SU-DHL-6 (cell line): ENCODE data around the gene ELMO1.

ENCODE experiments used
- H2AFZ ChIP-seq: fragments of 200-600 bp; sonication (generic); 2 replicates; pipeline ENCODE4 v1.6.1; 2014; ENCODE audit warnings: low read depth, mild to moderate bottlenecking, moderate library complexity, mixed read lengths, antibody characterized with exemption, low read length; ENCODE audit not compliant: severe bottlenecking
- H3F3A ChIP-seq: fragments of 200-600 bp; shearing (Covaris generic); 2 replicates; pipeline ENCODE4 v1.6.0; 2016; ENCODE audit warnings: antibody characterized with exemption, mild to moderate bottlenecking; ENCODE audit not compliant: insufficient read depth
- H3K27ac ChIP-seq: fragments of 200-600 bp; sonication (generic); 2 replicates; pipeline ENCODE4 v1.5.1; 2016; ENCODE audit warnings: low read depth, mild to moderate bottlenecking, low read length, moderate library complexity, mixed read lengths
- H3K27me3 ChIP-seq: fragments of 200-600 bp; sonication (generic), shearing (Covaris generic); 2 replicates; pipeline ENCODE4 v1.6.0; 2014; ENCODE audit warnings: mild to moderate bottlenecking, low read length
- H3K36me3 ChIP-seq: fragments of 200-600 bp; sonication (generic); 2 replicates; pipeline ENCODE4 v1.6.1; 2014; ENCODE audit warnings: mild to moderate bottlenecking, low read length, mixed read lengths
- H3K4me2 ChIP-seq: fragments of 300-600, 200-600 bp; shearing (Covaris generic), sonication (generic); 2 replicates; pipeline ENCODE4 v1.6.0; 2014; ENCODE audit warnings: low read length, low read depth, mild to moderate bottlenecking; ENCODE audit not compliant: poor library complexity, severe bottlenecking
- H3K4me3 ChIP-seq: fragments of 200-600 bp; sonication (generic); 2 replicates; pipeline ENCODE4 v1.5.1; 2014; ENCODE audit warnings: antibody characterized with exemption, low read length, mild to moderate bottlenecking, mixed read lengths; ENCODE audit not compliant: insufficient read depth, poor library complexity, severe bottlenecking
- H3K79me2 ChIP-seq: fragments of 200-600 bp; sonication (generic); 2 replicates; pipeline ENCODE4 v1.6.1; 2014; ENCODE audit warnings: mild to moderate bottlenecking, low read length, moderate library complexity; ENCODE audit not compliant: insufficient read depth
- H3K9ac ChIP-seq: fragments of 200-600 bp; sonication (generic); 2 replicates; pipeline ENCODE4 v1.7.0; 2014; ENCODE audit warnings: mild to moderate bottlenecking, low read length
- H3K9me2 ChIP-seq: fragments of 200-600 bp; sonication (generic); replicated peaks from 2 replicates; pipeline ENCODE4 v1.6.1; 2014; ENCODE audit warnings: low read length; ENCODE audit not compliant: insufficient read depth
- H3K9me3 ChIP-seq: fragments of 200-600 bp; sonication (generic); 2 replicates; pipeline ENCODE4 v1.6.1; 2014; ENCODE audit warnings: low read length, mixed read lengths; ENCODE audit not compliant: insufficient read depth
- H4K20me1 ChIP-seq: fragments of 200-600 bp; sonication (generic); 2 replicates; pipeline ENCODE4 v1.6.1; 2014; ENCODE audit warnings: low read depth, mild to moderate bottlenecking, antibody characterized with exemption, low read length, moderate library complexity, mixed read lengths
- CTCF ChIP-seq: fragments of 200-600 bp; sonication (generic); IDR thresholded peaks from one replicate; pipeline ENCODE4 v1.5.1; 2017; ENCODE audit warnings: antibody characterized with exemption, mild to moderate bottlenecking, low read length, moderate library complexity; ENCODE audit not compliant: insufficient read depth, poor library complexity, severe bottlenecking
- EZH2phosphoT487 ChIP-seq: fragments of 200-600 bp; sonication (generic), shearing (Covaris generic); conservative IDR thresholded peaks from 2 replicates; pipeline ENCODE4 v1.6.1; 2018; ENCODE audit warnings: mild to moderate bottlenecking, antibody characterized with exemption, low read length, moderate library complexity, mixed read lengths

The ELMO1 gene

GRCh38 chr7:37208528-37208927, 240.1 kb downstream of the ELMO1 start:
- Histone ChIP-seq H3F3A (no peaks in the 10 kb centered on the region), H3K9me2 (no peaks in the 10 kb centered on the region), H3K79me2 (no peaks in the 10 kb centered on the region), H3K36me3 (peaks cover 23% of the 10 kb centered on the region), H3K9me3 (no peaks in the 10 kb centered on the region), H3K27me3 (no peaks in the 10 kb centered on the region), H2AFZ (no peak overlapping the region), H3K27ac (no peak overlapping the region), H3K4me3 (no peak overlapping the region), H3K4me2 (no peak overlapping the region), H3K9ac (no peak overlapping the region), H4K20me1 (no peaks in the 10 kb centered on the region)
- TF ChIP-seq CTCF (no peak), EZH2phosphoT487 (no peak)

GRCh38 chr7:37206192-37206591, 242.5 kb downstream of the ELMO1 start:
- TF ChIP-seq EZH2phosphoT487: no peak
- no peak for TF ChIP-seq CTCF

GRCh38 chr7:37205451-37205850, 243.2 kb downstream of the ELMO1 start:
- Histone ChIP-seq H3K27ac (no peak overlapping the region), H3K79me2 (no peaks in the 10 kb centered on the region), H3K4me2 (no peak overlapping the region), H3K36me3 (peaks cover 16% of the 10 kb centered on the region), H3K9me2 (no peaks in the 10 kb centered on the region), H4K20me1 (no peaks in the 10 kb centered on the region), H2AFZ (no peak overlapping the region), H3K9me3 (no peaks in the 10 kb centered on the region), H3K9ac (no peak overlapping the region), H3F3A (no peaks in the 10 kb centered on the region), H3K27me3 (no peaks in the 10 kb centered on the region), H3K4me3 (no peak overlapping the region)
- no peak for TF ChIP-seq CTCF
- TF ChIP-seq EZH2phosphoT487: no peak

More at GRCh38 chr7:37206192-37206591, 242.5 kb downstream of the ELMO1 start:
- Histone ChIP-seq H3K9ac (no peak overlapping the region), H3K36me3 (peaks cover 19% of the 10 kb centered on the region), H3K27me3 (no peaks in the 10 kb centered on the region), H3K9me2 (no peaks in the 10 kb centered on the region), H3K9me3 (no peaks in the 10 kb centered on the region), H3K4me2 (no peak overlapping the region), H3F3A (no peaks in the 10 kb centered on the region), H3K27ac (no peak overlapping the region), H3K79me2 (no peaks in the 10 kb centered on the region), H2AFZ (no peak overlapping the region), H3K4me3 (no peak overlapping the region), H4K20me1 (no peaks in the 10 kb centered on the region)

GRCh38 chr7:37201876-37202198, 246.8 kb downstream of the ELMO1 start:
- no peak overlapping the region for H3K9ac ChIP-seq
- no peak overlapping the region for H2AFZ ChIP-seq
- H3K27ac ChIP-seq: no peak overlapping the region
- H3K4me3 ChIP-seq: no peak overlapping the region
- no peak for TF ChIP-seq CTCF
- no peak for TF ChIP-seq EZH2phosphoT487
- no peaks in the 10 kb centered on the region for H3K9me3 ChIP-seq
- H3F3A ChIP-seq: no peaks in the 10 kb centered on the region
- H3K9me2 ChIP-seq: no peaks in the 10 kb centered on the region
- no peaks in the 10 kb centered on the region for H4K20me1 ChIP-seq
- H3K36me3 ChIP-seq: peaks cover 16% of the 10 kb centered on the region
- H3K79me2 ChIP-seq: no peaks in the 10 kb centered on the region
- H3K27me3 ChIP-seq: no peaks in the 10 kb centered on the region
- H3K4me2 ChIP-seq: no peak overlapping the region
